ENCODE results near the gene ST3GAL2.

DNA sequence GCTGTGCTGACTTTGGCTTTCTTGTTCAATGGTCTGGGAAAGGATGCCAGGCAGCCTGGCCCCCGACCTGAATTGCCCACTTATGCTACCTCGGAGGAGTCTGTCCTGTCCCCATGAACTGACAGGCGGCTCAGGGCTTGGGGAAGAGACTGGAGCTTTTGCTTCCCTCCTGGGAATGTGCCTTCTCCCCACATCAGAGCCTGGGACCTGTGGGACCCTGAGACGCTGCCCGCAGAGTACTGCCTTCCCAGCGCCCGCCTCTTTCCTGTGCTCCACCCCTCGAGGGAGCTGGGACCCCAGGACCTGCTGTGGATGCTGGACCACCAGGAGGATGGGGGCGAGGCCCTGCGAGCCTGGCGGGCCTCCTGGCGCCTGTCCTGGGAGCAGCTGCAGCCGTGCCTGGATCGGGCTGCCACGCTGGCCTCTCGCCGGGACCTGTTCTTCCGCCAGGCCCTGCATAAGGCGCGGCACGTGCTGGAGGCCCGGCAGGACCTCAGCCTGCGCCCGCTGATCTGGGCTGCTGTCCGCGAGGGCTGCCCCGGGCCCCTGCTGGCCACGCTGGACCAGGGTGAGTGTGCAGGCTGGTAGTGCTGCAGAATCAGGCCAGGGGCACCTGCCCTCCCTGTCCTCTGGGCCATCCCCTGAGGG, 34.0 kb upstream of the ST3GAL2 start:
- TF ChIP-seq CTCF (IDR thresholded peaks at IDR 0.05; ENCODE audit: insufficient read depth, low read length, poor library complexity, severe bottlenecking) (no peak), EZH2phosphoT487 (conservative IDR thresholded peaks at IDR 0.05; ENCODE audit: low read length) (no peak)
